Measurements from ENCODE around the gene RGS9. TPM values are rescaled to one million over a fixed set of nuclear protein-coding genes. Genes with fewer than 3 reads are reported as not detected.
"Not testable (repeated sequence)": the region's sequence is repeated elsewhere in the genome, so short reads cannot be mapped to it uniquely, and the experiment has no call there.

RGS9 gene
- total and polyA plus RNA-seq, 10 donors = 5.5 to 9.6 (median 7.4) TPM

GRCh38 chr17:65176646-65177409, 39.7 kb downstream of the RGS9 start:
- DNase-seq = no peak
- Histone ChIP-seq H3K4me3 (no peak overlapping the region), H3K27ac (no peak overlapping the region), H3K9me3 (no peaks in the 10 kb centered on the region), H3K4me1 (peaks cover 0 to 59% (median 19%) of the 10 kb centered on the region in 6 donors), H3K36me3 (no peaks in the 10 kb centered on the region), H3K27me3 (replicated peaks in 1 of 7) (no peaks in the 10 kb centered on the region)
- 81 to 99% (median 95%) methylated on average over 5 of the region's 5 CpGs for WGBS, 5 donors
- intact Hi-C loops (cut with DNase I; ENCODE audit: low total_unique reads) = no loop called here
- no peak for TF ChIP-seq POLR2A (IDR thresholded peaks at IDR 0.05)
- no peak for TF ChIP-seq POLR2AphosphoS5 (IDR thresholded peaks at IDR 0.05)
- TF ChIP-seq CTCF (IDR thresholded peaks at IDR 0.05 in 8 of 11, conservative IDR thresholded peaks at IDR 0.05 in 3 of 11) = no peak

- TF ChIP-seq POLR2A (IDR thresholded peaks at IDR 0.05) (no peak), POLR2AphosphoS5 (IDR thresholded peaks at IDR 0.05) (no peak), CTCF (IDR thresholded peaks at IDR 0.05 in 8 of 11, conservative IDR thresholded peaks at IDR 0.05 in 3 of 11) (no peak)
- 60 to 75% (median 70%) methylated on average over 4 of the region's 4 CpGs for WGBS, 5 donors
- intact Hi-C loops (cut with DNase I; ENCODE audit: low total_unique reads) = no loop called here
- Histone ChIP-seq H3K27ac (no peak overlapping the region), H3K9me3 (no peaks in the 10 kb centered on the region), H3K4me3 (no peak overlapping the region), H3K27me3 (replicated peaks in 1 of 7) (no peaks in the 10 kb centered on the region), H3K4me1 (peaks cover 0 to 58% (median 29%) of the 10 kb centered on the region in 6 donors), H3K36me3 (no peaks in the 10 kb centered on the region)
- no peak for DNase-seq
Observed at GRCh38 chr17:65177901-65178300, 40.7 kb downstream of the RGS9 start.

- DNase-seq; H3K4me3 ChIP-seq; H3K27me3 ChIP-seq (replicated peaks in 1 of 7); H3K9me3 ChIP-seq; H3K36me3 ChIP-seq; intact Hi-C loops (cut with DNase I; ENCODE audit: low total_unique reads): not testable (repeated sequence)
- Histone ChIP-seq H3K4me1 (peaks cover 0 to 39% (median 19%) of the 10 kb centered on the region in 6 donors), H3K27ac (peak overlapping the region in 3 of 8 donors; percentile 38 to 72 (median 54))
- WGBS, 5 donors = 86 to 95% (median 92%) methylated on average over 12 of the region's 12 CpGs
Observed at GRCh38 chr17:65180276-65180675, 43.1 kb downstream of the RGS9 start.

GRCh38 chr17:65180752-65181236, 43.6 kb downstream of the RGS9 start:
- H3K9me3 ChIP-seq; H3K36me3 ChIP-seq; H3K4me3 ChIP-seq; DNase-seq; H3K27me3 ChIP-seq (replicated peaks in 1 of 7); intact Hi-C loops (cut with DNase I; ENCODE audit: low total_unique reads): not testable (repeated sequence)
- Histone ChIP-seq H3K4me1 (peaks cover 0 to 39% (median 19%) of the 10 kb centered on the region in 6 donors), H3K27ac (peak overlapping the region in 2 of 8 donors; percentile 54 to 72)
- WGBS, 5 donors = 80 to 91% (median 83%) methylated on average over 4 of the region's 4 CpGs

- DNase-seq = no peak
- Histone ChIP-seq H3K4me3 (no peak overlapping the region), H3K27me3 (replicated peaks in 1 of 7) (no peaks in the 10 kb centered on the region), H3K27ac (peak overlapping the region in 4 of 8 donors; percentile 29 to 72 (median 41)), H3K4me1 (peaks cover 0 to 39% (median 19%) of the 10 kb centered on the region in 6 donors), H3K9me3 (no peaks in the 10 kb centered on the region), H3K36me3 (no peaks in the 10 kb centered on the region)
- TF ChIP-seq POLR2AphosphoS5 (IDR thresholded peaks at IDR 0.05) (no peak), CTCF (IDR thresholded peaks at IDR 0.05 in 8 of 11, conservative IDR thresholded peaks at IDR 0.05 in 3 of 11) (no peak), POLR2A (IDR thresholded peaks at IDR 0.05) (no peak)
- 48 to 59% (median 57%) methylated on average over 8 to 9 of the region's 9 CpGs for WGBS, 5 donors
- intact Hi-C loops (cut with DNase I; ENCODE audit: low total_unique reads) = no loop called here
Observed at GRCh38 chr17:65181237-65182061, 44.3 kb downstream of the RGS9 start.

Measured in spleen (tissue), 11 donors.